Measurements from ENCODE around the gene MYOCD. TPM values are rescaled to one million over a fixed set of nuclear protein-coding genes. Genes with fewer than 3 reads are reported as not detected.

Gene MYOCD
- total and polyA plus RNA-seq, 12 donors: 7.0 to 111 (median 45.2) TPM

DNA sequence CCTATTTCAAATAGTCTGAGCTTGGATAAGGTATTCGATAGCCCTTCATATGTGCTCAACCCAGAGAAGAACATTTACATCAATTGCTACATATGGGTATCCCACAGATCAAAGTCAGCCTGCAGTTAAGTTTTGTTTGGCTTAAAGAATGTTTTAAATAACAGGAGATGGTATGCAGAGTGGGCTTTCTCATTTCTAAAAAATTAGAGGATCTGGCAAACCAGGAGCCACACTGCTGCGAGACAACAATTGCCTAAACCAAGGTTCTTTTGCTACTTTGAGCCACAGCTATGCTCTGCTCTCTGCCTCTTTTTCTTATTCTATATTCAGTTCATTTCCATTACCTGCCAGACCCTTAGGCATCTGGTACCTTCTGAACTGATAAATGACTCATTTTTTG, 93.4 kb downstream of the MYOCD start:
- H3K36me3 ChIP-seq: peaks cover 0 to 79% (median 0%) of the 10 kb centered on the region in 9 donors
- no peaks in the 10 kb centered on the region for H3K27me3 ChIP-seq
- DNase-seq (no peak), ATAC-seq (no peak)
- no peak overlapping the region for H3K4me3 ChIP-seq
- no peak overlapping the region for H3K27ac ChIP-seq
- 72 to 92% methylated on average over 2 of the region's 2 CpGs for WGBS, 2 donors
- TF ChIP-seq, protein P1, sequence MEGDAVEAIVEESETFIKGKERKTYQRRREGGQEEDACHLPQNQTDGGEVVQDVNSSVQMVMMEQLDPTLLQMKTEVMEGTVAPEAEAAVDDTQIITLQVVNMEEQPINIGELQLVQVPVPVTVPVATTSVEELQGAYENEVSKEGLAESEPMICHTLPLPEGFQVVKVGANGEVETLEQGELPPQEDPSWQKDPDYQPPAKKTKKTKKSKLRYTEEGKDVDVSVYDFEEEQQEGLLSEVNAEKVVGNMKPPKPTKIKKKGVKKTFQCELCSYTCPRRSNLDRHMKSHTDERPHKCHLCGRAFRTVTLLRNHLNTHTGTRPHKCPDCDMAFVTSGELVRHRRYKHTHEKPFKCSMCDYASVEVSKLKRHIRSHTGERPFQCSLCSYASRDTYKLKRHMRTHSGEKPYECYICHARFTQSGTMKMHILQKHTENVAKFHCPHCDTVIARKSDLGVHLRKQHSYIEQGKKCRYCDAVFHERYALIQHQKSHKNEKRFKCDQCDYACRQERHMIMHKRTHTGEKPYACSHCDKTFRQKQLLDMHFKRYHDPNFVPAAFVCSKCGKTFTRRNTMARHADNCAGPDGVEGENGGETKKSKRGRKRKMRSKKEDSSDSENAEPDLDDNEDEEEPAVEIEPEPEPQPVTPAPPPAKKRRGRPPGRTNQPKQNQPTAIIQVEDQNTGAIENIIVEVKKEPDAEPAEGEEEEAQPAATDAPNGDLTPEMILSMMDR (IDR thresholded peaks at IDR 0.05): no peak
- intact Hi-C loops (cut with DNase I): loop anchor here in 2 of 10 donors (10.0 kb wide), 2 partner anchors 236 to 246 kb away; no protein-coding TSS in a partner anchor
- no peaks in the 10 kb centered on the region for H3K4me1 ChIP-seq
- H3K9me3 ChIP-seq: no peaks in the 10 kb centered on the region

DNA sequence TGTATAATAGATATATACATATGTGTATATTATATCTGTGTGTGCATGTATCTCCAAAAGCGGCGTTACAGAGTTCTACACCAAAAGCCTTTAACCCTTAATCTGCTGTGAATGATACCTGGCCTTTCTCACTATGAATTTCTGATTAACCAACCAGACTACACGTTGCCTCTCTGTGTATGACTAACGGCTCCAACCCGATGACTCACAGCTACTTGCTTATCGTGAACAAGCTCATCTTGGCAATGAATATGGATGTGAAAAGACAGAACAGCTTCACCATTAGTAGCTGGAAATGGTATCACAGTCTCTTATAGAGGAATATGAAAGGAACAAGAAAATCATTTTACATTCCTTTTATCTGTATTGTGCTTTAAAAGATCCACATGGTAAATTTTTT, 99.9 kb downstream of the MYOCD start:
- ATAC-seq (peak; percentile 31 to 93 (median 70)), DNase-seq (peak in 1 of 2 donors; percentile 48)
- no peaks in the 10 kb centered on the region for H3K9me3 ChIP-seq
- H3K4me1 ChIP-seq: peaks cover 0 to 13% (median 3%) of the 10 kb centered on the region in 9 donors
- no peak overlapping the region for H3K4me3 ChIP-seq
- TF ChIP-seq, protein P1 (IDR thresholded peaks at IDR 0.05): no peak
- no peaks in the 10 kb centered on the region for H3K27me3 ChIP-seq
- H3K36me3 ChIP-seq: peaks cover 0 to 30% (median 0%) of the 10 kb centered on the region in 9 donors
- H3K27ac ChIP-seq: peak overlapping the region in 1 of 10 donors; percentile 25
- 25 to 27% methylated on average over 6 of the region's 6 CpGs for WGBS, 2 donors
- intact Hi-C loops (cut with DNase I): loop anchor here in 2 of 10 donors (10.0 kb wide), 2 partner anchors 219 to 511 kb away; no protein-coding TSS in a partner anchor

DNA sequence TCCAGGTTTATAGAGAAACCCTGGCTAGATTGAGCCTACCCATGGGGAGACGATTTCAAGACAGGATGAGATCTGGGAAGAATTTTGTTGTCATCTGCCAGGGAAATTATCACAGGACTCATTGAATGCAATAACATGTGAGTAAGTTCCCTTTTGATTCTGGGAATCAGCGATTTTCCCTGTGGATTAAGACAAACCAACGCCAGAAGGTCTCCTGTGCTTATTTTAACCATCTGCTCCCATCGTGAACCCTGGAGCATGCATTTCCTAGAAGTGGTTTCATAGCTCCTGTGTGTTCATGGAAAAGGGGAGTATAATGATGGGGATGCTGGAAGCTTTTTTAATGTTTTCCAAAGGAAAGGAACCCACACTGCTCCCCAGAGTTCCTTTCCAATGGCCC, 102.6 kb downstream of the MYOCD start:
- intact Hi-C loops (cut with DNase I): loop anchor here in 2 of 10 donors (10.0 kb wide), 2 partner anchors 217 to 513 kb away; no protein-coding TSS in a partner anchor
- ATAC-seq: peak in 6 of 8 donors; percentile 10 to 66 (median 38)
- Histone ChIP-seq H3K4me3 (no peak overlapping the region), H3K27ac (peak overlapping the region in 3 of 10 donors; percentile 20 to 51 (median 50)), H3K9me3 (no peaks in the 10 kb centered on the region), H3K4me1 (peaks cover 0 to 13% (median 3%) of the 10 kb centered on the region in 9 donors), H3K36me3 (peaks cover 0 to 12% (median 0%) of the 10 kb centered on the region in 9 donors), H3K27me3 (no peaks in the 10 kb centered on the region)
- DNase-seq: peak in 1 of 2 donors; percentile 12
- WGBS, 2 donors: 51 to 56% methylated on average over 4 of the region's 4 CpGs
- TF ChIP-seq, protein P1 (IDR thresholded peaks at IDR 0.05): no peak

DNA sequence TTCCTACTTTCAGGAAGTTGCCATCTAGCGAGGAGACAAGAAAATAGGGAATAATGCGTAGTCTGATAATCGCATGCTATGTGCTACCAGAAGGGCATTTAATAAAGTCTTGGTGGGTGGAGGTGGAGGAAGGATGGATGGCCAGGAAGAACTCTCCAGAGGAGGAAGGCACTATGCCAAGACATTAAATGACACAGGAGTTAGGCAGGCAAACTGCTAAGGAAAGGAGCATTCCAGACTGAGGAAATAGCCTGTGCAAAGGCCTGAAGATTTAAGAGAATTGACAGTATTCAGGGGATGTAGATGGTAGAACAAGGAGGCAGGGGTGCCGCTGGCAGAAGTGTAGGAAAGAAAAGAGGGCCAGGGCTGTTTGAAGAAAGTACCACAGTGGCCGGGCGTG, 104.3 kb downstream of the MYOCD start:
- Histone ChIP-seq H3K27ac (no peak overlapping the region), H3K4me1 (peaks cover 0 to 13% (median 3%) of the 10 kb centered on the region in 9 donors), H3K36me3 (no peaks in the 10 kb centered on the region), H3K27me3 (no peaks in the 10 kb centered on the region), H3K4me3 (no peak overlapping the region), H3K9me3 (no peaks in the 10 kb centered on the region)
- DNase-seq: no peak
- intact Hi-C loops (cut with DNase I): loop anchor here in 2 of 10 donors (10.0 kb wide), 2 partner anchors 215 to 515 kb away; no protein-coding TSS in a partner anchor
- TF ChIP-seq, protein P1 (IDR thresholded peaks at IDR 0.05): no peak
- 92 to 93% methylated on average over 6 of the region's 6 CpGs for WGBS, 2 donors
- peak in 1 of 8 donors; percentile 18 for ATAC-seq

Data from heart right ventricle (tissue), 16 donors.